Adrenal gland (tissue), 12 donors: Measurements from ENCODE around the gene THPO. TPM values are rescaled to one million over a fixed set of nuclear protein-coding genes. Genes with fewer than 3 reads are reported as not detected.
A peak's percentile ranks its signal among the peaks of the same experiment; 100 is the strongest.
"Not testable (repeated sequence)": the region's sequence is repeated elsewhere in the genome, so short reads cannot be mapped to it uniquely, and the experiment has no call there.

Experiments
- DNase-seq, 7 donors: peaks; one replicate each; pipeline ENCODE4 v3.0.0-alpha.2; 2019 to 2020
- H3K27ac ChIP-seq, 5 donors: fragments of 200-600 bp; sonication (generic) in 4 of 5; 1 replicate in 3 of 5; 2 replicates in 2 of 5; pipeline versions ENCODE4 v1.5.1 to v1.8.0; 2016 to 2020; ENCODE audit warnings: mild to moderate bottlenecking in 1 of 5
- H3K27me3 ChIP-seq: fragments of 200-600 bp; 2 replicates; pipeline ENCODE4 v1.8.0; 2021
- H3K36me3 ChIP-seq, 2 donors: fragments of 200-600 bp; replicated peaks in 1 of 2; 1 replicate in 1 of 2; 2 replicates in 1 of 2; pipeline versions ENCODE4 v1.5.1 to v1.8.0; 2018 to 2022
- H3K4me1 ChIP-seq, 2 donors: fragments of 200-600 bp; replicated peaks in 1 of 2; 1 replicate in 1 of 2; 2 replicates in 1 of 2; pipeline versions ENCODE4 v1.5.1 to v1.8.0; 2018 to 2021
- H3K4me3 ChIP-seq, 4 donors: fragments of 200-600 bp; sonication (generic) in 3 of 4; one replicate each; pipeline ENCODE4 v1.5.1; 2016 to 2018
- H3K9me3 ChIP-seq, 3 donors: fragments of 200-600 bp; sonication (generic) in 1 of 3; replicated peaks in 1 of 3; 1 replicate in 2 of 3; 2 replicates in 1 of 3; pipeline versions ENCODE4 v1.5.1 to v1.8.0; 2016 to 2021
- CTCF ChIP-seq, 6 experiments: fragments of 450-650 bp in 4 of 6; fragments of 200-600 bp in 2 of 6; sonication (generic) in 1 of 6; IDR thresholded peaks; 1 replicate in 5 of 6; 2 replicates in 1 of 6; pipeline versions ENCODE4 v1.5.1 to v1.8.0; 2016 to 2021; ENCODE audit warnings: antibody characterized with exemption in 6 of 6, mild to moderate bottlenecking in 2 of 6, moderate library complexity in 1 of 6
- POLR2A ChIP-seq, 2 donors: fragments of 450-650 bp; IDR thresholded peaks; one replicate each; pipeline ENCODE4 v1.6.1; 2017; ENCODE audit warnings: antibody characterized with exemption in 2 of 2, mild to moderate bottlenecking in 2 of 2, moderate library complexity in 1 of 2
- WGBS, 4 donors: extraction: QIAGEN DNeasy Blood & Tissue Kit in 2 of 4; methylation state at CpG; one replicate each; pipeline versions ENCODE4 v1.1.5 to v1.1.7; 2013 to 2017; 5-methylcytosine and 5-hydroxymethylcytosine counted together
- intact Hi-C, 2 donors: fragments of 100-400 bp; cut with DNase I; formaldehyde crosslinking; loops; one replicate each; pipeline versions ENCODE4 v1.14.1 to v1.15.0; 2022 to 2023
- polyA plus RNA-seq, 3 donors: library from polyadenylated mRNA; stranded (reverse); fragments of 200-250 nt in 2 of 3; fragments of 350-450 nt in 1 of 3; fragmentation: Illumina TruSeq in 1 of 3; extraction: RNeasy Lipid Tissue Mini Kit (QIAGEN cat#74804) in 1 of 3; gene quantifications; one replicate each; pipeline ENCODE4 v1.2.3, GENCODE V29; 2013 to 2014
- total RNA-seq, 9 donors: library from RNA; depleted of rRNA in 4 of 9; stranded (reverse); fragments of >200 nt in 4 of 9; fragments of 120-200 nt in 1 of 9; fragmentation: NEBNext Ultra II Directional in 1 of 9; extraction: Animal tissue kit (Norgen Biotek cat#: 25700) in 1 of 9; gene quantifications; one replicate each; pipeline versions ENCODE4 v1.1.0 to v1.2.4, GENCODE V29; 2013 to 2023
- donor health status: healthy with polysubstance abuse.
- donor health status: Bipolar disorder and iron deficiency.
- donor health status: DM: yes; HTN: yes; CAD: no.
- donor health status: DM: no; HTN: no; CAD: no.
- donor health status: DM: no; HTN: no; CAD: no.
- donor health status: DM: yes; HTN: yes; CAD: no.

THPO gene
- total and polyA plus RNA-seq, 12 donors, result 0.11 to 5.3 (median 2.2) TPM; not detected in 3

- TF ChIP-seq CTCF (IDR thresholded peaks at IDR 0.05) (no peak), POLR2A (IDR thresholded peaks at IDR 0.05) (no peak)
- H3K9me3 ChIP-seq, result no peaks in the 10 kb centered on the region
- no peak overlapping the region for H3K4me3 ChIP-seq
- peaks cover 0 to 36% of the 10 kb centered on the region in 2 donors for H3K36me3 ChIP-seq
- no peak for DNase-seq
- H3K4me1 ChIP-seq, result peaks cover 6 to 15% of the 10 kb centered on the region in 2 donors
- no peaks in the 10 kb centered on the region for H3K27me3 ChIP-seq
- peak overlapping the region in 4 of 5 donors; percentile 6 to 84 (median 59) for H3K27ac ChIP-seq
- 58 to 95% (median 71%) methylated on average over 8 to 24 of the region's 24 CpGs for WGBS, 4 donors
- intact Hi-C loops, result loop anchor here in 1 of 2 donors (5.0 kb wide), 1 partner anchor 37 kb away; no protein-coding TSS in a partner anchor
These were observed 33.3 kb downstream of the THPO start for GRCh38 chr3:184344579-184345316.

GRCh38 chr3:184343200-184343876 lies 34.7 kb downstream of the THPO start:
- 69 to 75% (median 71%) methylated on average over 4 to 5 of the region's 5 CpGs for WGBS, 4 donors
- DNase-seq, result no peak
- TF ChIP-seq POLR2A (IDR thresholded peaks at IDR 0.05) (no peak), CTCF (IDR thresholded peaks at IDR 0.05) (no peak)
- no peaks in the 10 kb centered on the region for H3K27me3 ChIP-seq
- H3K4me1 ChIP-seq, result peaks cover 6 to 15% of the 10 kb centered on the region in 2 donors
- no peak overlapping the region for H3K4me3 ChIP-seq
- no peaks in the 10 kb centered on the region for H3K9me3 ChIP-seq
- no peak overlapping the region for H3K27ac ChIP-seq
- peaks cover 0 to 36% of the 10 kb centered on the region in 2 donors for H3K36me3 ChIP-seq
- intact Hi-C loops, result loop anchor here in 1 of 2 donors (5.0 kb wide), 1 partner anchor 36 kb away; no protein-coding TSS in a partner anchor

GRCh38 chr3:184341925-184342324 lies 36.1 kb downstream of the THPO start:
- H3K4me1 ChIP-seq, result peaks cover 12 to 29% of the 10 kb centered on the region in 2 donors

GRCh38 chr3:184339451-184340135 lies 38.4 kb downstream of the THPO start:
- 88 to 95% (median 93%) methylated on average over 16 to 19 of the region's 19 CpGs for WGBS, 4 donors
- intact Hi-C loops, result loop anchor here in 1 of 2 donors (5.0 kb wide), 1 partner anchor 32 kb away; no protein-coding TSS in a partner anchor
- not testable (repeated sequence) for H3K4me3 ChIP-seq, H3K27me3 ChIP-seq, H3K9me3 ChIP-seq, DNase-seq
- Histone ChIP-seq H3K4me1 (peaks cover 13 to 32% of the 10 kb centered on the region in 2 donors), H3K36me3 (peaks cover 0 to 40% of the 10 kb centered on the region in 2 donors), H3K27ac (peak overlapping the region in 1 of 5 donors; percentile 97)

More at GRCh38 chr3:184341925-184342324, 36.1 kb downstream of the THPO start:
- H3K9me3 ChIP-seq, result no peaks in the 10 kb centered on the region
- DNase-seq, result no peak
- H3K36me3 ChIP-seq, result peaks cover 0 to 36% of the 10 kb centered on the region in 2 donors
- no peak for TF ChIP-seq CTCF (IDR thresholded peaks at IDR 0.05)
- H3K27ac ChIP-seq, result no peak overlapping the region
- H3K27me3 ChIP-seq, result no peaks in the 10 kb centered on the region
- intact Hi-C loops, result loop anchor here in 1 of 2 donors (5.0 kb wide), 1 partner anchor 35 kb away; no protein-coding TSS in a partner anchor
- 72 to 86% (median 78%) methylated on average over 7 of the region's 7 CpGs for WGBS, 4 donors
- H3K4me3 ChIP-seq, result no peak overlapping the region
